HTR-8/SVneo (cell line): ENCODE data around the gene ZNF778.
"Not testable (repeated sequence)": the region's sequence is repeated elsewhere in the genome, so short reads cannot be mapped to it uniquely, and the experiment has no call there.

Experiments
- DNase-seq: peaks from one replicate; pipeline ENCODE4 v3.0.0; 2011; ENCODE audit warnings: low spot score, mixed read lengths; ENCODE audit not compliant: insufficient read length
- FAIRE-seq: peaks from 2 replicates; lab custom pipeline; 2011; peaks lifted over from hg19 to GRCh38; lab: Jason Lieb, UNC

Gene ZNF778

DNA sequence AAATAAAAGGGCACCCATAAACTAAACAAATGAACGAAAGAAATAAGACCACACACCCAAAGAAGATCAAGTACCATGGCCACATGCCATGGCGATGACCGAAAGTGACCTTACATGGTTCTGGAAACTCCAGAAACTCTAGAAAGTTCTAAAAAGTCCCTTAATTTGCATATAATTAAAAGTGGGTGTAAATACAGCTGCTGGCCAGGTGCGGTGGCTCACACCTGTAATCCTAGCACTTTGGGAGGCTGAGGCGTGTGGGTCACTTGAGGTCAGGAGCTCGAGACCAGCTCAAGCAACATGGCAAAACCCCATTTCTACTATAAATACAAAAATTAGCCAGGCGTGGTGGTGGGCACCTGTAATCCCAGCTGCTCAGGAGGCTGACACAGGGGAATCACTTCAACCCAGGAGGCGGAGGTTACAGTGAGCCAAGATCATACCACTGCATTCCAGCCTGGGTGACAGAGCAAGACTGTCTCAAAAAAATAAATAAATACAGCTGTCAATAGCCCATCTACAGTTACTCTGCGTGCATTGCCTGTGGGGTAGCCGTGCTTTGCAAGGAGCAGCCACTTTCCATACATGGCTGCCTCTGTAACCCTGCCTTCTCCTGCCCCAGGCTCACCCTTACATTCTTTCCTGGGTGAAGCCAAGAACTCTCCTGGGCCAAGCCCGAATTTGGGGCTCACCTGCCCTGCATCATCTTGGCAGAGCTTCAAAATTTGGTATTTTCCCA lies 7.2 kb upstream of the ZNF778 start:
- DNase-seq (no peak), FAIRE-seq (no peak)

GRCh38 chr16:89210904-89211515 lies 6.5 kb upstream of the ZNF778 start:
- DNase-seq (no peak), FAIRE-seq (no peak)

DNA sequence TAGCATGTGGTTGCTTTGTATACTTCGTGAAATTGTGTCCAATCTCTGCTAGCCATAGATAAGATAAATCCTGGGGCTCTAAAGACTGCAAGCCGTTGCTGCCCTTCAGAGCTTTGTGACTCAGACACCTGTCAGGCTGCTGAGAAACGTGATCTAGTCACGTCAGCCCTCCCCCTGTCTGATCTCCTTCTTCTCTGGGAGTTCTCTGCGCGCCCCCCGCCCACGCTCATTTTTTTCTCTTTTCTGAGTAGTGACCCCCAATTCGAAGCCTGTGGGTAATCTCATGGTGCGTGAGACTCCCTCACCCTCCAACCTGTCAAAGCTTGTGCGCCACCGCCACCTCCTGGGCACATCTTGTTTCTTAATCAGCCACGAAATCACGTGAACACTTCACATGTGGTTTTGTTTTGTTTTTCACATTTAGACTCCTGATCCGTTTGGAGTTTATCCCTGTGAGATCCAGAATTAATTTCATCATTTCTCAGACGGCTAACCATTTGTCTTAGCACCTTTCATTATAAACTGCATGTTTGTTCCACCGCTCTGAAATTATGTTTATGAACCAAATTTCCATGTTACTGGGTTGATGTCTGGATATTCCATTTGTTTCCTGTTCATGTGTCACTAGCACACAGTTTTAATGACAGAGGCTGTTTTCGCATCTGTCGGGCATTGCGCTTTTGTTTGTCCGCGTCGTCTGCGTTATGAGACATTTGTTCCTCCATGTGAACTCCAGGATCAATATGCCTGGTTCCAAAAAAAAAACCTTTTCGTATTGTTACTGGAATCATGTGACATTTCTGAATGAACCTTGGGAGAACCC lies 977 bp upstream of the ZNF778 start:
- FAIRE-seq = peak; percentile 9

DNA sequence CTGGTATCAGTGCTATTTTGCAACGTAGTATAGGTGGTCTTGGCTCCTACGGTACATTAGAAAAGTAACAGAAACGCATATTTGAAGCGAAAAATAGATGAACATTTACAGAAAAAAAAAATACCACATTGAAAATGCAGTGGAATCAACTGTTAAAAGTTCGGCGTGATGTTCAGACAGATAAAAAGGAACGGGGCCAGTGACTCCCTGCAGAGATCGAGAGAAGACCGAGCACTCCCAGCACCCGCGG lies 440 bp upstream of the ZNF778 start:
- DNase-seq (no peak), FAIRE-seq (no peak)

More for the DNA sequence above, 977 bp upstream of the ZNF778 start:
- DNase-seq = peak; percentile 65

GRCh38 chr16:89219365-89219764 lies 1.9 kb downstream of the ZNF778 start:
- FAIRE-seq (no peak), DNase-seq (no peak)

DNA sequence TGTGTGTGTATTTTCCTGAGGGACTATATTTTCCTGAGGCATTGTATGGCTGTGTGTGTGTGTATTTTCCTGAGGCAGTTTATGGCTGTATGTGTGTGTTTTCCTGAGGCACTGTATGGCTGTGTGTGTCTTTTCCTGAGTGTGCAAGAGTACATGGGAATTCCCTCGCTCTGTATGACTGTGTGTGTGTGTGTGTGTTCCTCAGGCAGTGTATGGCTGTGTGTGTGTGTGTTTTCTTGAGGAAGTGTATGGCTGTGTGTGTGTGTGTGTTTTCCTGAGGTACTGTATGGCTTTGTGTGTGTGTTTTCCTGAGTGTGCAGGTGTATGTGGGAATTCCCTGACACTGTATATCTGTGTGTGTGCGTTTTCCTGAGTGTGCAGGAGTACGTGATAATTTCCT lies 4.1 kb downstream of the ZNF778 start:
- DNase-seq (no peak), FAIRE-seq (no peak)

DNA sequence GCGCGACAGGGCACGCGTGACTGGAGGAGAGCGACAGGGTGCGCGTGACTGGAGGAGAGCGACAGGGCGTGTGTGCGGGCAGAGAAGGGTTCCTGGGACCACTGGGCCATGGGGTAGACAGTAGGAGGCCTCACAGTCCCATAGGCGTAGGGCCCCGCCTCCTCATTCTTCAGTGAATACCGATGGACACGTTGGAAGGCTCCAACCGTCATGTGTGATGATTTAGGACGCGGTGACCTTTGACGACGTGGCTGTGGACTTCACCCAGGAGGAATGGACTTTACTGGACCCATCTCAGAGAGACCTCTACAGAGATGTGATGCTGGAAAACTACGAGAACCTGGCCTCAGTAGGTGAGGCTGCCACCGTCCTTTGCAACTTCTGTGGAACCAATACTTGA lies 5.4 kb downstream of the ZNF778 start:
- FAIRE-seq = no peak
- DNase-seq = no peak

GRCh38 chr16:89224665-89225064 lies 7.2 kb downstream of the ZNF778 start:
- DNase-seq (no peak), FAIRE-seq (no peak)

DNA sequence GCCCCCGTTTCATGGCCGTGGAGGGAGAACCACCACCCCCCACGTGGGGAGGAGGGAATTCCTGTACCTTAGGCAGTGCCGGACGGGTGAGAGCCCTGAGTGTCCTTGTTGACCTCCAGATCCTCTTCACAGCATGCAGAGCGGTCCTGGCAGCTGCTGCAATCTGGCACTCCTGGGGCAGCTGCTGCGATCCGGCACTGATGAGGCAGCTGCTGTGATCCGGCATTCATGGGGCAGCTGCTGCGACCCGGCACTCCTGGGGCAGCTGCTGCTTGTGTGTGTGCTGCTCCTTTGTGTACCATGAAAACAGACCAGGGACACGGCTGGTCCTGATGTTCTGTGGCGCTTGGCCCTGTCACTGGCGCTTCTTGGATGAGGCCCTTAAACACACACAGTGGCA lies 12.8 kb downstream of the ZNF778 start:
- no peak for FAIRE-seq
- no peak for DNase-seq

DNA sequence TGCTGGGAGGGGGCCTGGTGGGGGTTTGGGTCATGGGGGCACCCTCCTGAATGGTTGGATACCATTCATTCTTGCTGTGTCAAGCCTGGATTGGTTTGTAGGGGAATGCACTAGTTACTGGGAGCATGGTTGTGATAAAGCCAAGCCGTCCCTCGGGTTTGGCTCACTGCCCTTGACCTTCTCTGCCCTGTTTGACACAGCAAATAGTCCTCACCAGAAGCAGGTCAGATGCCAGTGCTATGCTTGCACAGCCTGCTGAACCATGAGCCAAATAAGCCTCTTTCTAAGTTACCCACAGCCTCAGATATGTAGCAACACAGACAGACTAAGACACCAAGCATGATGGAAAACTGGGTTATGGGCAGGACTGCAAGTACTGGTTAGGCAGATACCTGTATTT lies 14.6 kb downstream of the ZNF778 start:
- FAIRE-seq = no peak

GRCh38 chr16:89233678-89234490 lies 16.4 kb downstream of the ZNF778 start:
- DNase-seq (no peak), FAIRE-seq (no peak)

More for the DNA sequence above, 14.6 kb downstream of the ZNF778 start:
- DNase-seq = no peak

- DNase-seq (no peak), FAIRE-seq (no peak)
Observed at GRCh38 chr16:89237733-89238132, 20.2 kb downstream of the ZNF778 start.

DNA sequence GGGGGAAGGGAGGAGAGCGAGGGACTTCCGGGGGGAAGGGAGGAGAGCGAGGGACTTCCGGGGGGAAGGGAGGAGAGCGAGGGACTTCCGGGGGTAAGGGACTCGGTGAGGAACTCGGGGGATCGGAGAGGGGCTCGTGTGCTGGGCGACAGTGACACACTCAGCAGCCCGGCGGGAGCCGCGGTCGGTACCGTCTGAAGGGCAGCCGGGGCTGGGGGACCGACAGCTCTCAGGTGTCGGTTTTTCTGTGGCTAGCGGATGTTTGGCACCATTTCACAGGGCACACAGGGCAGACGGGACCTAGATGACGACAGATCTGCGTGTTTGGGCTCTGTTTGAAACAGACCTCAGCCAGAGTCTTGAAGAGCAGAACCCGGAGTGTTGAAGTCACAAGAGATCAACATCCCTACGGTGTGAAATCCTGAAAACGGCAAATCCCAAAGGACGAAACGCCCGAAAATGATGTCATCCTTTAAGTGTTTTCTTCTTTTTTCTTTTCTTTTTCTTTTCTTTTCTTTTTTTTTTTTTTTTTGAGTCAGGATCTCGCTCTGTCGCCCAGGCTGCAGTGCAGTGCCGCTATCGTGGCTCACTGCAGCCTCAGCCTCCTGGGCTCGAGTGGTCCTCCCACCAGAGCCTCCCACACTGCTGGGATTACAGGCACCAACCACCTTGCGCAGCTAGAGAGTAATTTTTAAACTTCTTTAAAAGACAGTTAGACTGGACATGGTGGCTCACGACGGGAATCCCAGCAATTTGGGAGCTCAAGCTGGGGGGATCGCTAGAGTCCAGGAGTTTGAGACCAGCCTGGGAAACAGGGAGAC lies 23.9 kb downstream of the ZNF778 start:
- DNase-seq (peak; percentile 68), FAIRE-seq (no peak)

DNA sequence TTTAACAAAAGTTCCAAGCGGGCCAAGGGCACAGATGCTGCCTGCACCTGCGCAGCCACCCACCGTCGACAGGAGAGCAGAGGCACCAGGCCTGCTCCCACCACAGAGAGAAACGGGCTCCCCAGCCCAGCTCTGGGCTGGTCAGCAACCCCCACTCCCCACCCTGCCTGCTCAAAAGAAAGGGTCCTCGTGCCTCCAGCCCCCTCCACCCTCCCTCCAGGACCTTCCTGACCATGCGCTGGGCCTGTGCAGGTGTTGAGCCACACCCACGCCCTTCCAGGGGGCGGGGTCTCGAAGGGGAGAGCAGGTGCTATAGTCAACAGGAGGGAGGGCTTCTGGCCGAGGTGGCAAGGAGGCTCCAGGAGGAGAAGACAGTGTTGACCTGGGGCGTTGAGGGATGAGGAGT lies 25.3 kb downstream of the ZNF778 start:
- FAIRE-seq (no peak), DNase-seq (no peak)

DNA sequence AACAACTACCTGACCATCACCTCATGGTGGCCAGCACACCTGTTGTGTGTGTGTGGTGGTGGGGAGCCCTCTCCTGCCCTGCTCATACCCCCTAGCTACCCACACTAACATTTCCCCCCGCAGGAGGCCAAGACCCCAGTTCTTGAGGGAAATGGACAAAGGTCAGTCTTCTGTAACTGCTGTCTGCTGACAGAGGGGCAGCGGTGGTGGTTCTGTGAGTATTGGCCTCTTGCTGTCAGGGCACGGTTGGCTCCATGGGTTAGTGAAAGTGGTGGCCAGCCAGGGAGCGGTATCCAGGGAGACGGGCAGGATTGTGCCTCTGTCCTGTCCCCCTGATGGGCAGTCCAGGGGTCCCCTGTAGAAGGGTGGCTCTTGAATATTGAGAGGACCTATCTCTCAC lies 26.2 kb downstream of the ZNF778 start:
- FAIRE-seq (no peak), DNase-seq (no peak)

GRCh38 chr16:89244264-89244663 lies 26.8 kb downstream of the ZNF778 start:
- FAIRE-seq, DNase-seq: not testable (repeated sequence)

DNA sequence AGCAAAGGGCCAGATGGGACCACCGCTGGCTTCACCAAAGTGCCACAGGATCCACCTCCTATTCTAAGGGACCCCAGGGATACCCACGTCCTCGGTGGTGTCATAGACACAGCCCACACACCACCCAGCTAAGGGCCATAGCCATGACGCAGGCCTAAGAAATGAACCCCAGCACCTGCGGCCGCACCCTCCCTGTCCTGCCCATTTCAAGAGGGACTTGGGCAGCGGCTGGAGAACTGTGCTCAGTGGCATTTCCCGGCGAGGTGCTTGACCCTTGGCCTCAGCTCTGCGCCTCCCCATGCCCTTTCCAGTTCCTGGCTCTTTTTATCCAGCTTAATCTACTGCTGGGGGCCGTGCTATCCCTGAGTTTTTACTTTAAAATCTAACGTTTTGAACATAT lies 27.3 kb downstream of the ZNF778 start:
- FAIRE-seq (no peak), DNase-seq (no peak)

DNA sequence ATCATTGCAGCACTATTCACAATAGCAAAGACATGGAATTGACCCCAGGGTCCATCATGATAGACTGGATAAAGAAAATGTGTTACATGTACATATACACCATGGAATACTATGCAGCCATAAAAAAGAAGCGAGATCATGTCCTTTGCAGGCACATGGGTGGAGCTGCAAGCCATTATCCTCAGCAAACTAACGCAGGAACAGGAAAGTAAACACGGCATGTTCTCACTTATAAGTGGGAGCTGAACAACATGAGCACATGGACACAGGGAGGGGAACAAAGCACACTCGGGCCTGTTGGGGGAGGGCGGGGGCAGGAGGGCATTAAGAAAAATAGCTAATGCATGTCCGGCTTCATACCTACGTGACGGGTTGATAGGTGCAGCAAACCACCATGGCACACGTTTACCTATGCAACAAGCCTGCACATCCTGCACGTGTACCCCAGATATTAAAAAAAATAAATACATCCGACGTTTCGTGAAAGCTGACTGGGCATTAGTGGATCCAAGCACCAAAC lies 28.9 kb downstream of the ZNF778 start:
- no peak for FAIRE-seq
- DNase-seq = no peak

GRCh38 chr16:89246903-89247733 lies 29.6 kb downstream of the ZNF778 start:
- FAIRE-seq (peak; percentile 77), DNase-seq (peak; percentile 82)
